Measurements from ENCODE around the gene ANKRD27. TPM values are rescaled to one million over a fixed set of nuclear protein-coding genes. Genes with fewer than 3 reads are reported as not detected.
"Not testable (repeated sequence)": the region's sequence is repeated elsewhere in the genome, so short reads cannot be mapped to it uniquely, and the experiment has no call there.

Gene ANKRD27
- total and polyA plus RNA-seq, 10 of the 15 experiments (the other 5 are each of a cell fraction or from before 2014, with no cell fraction given): 2.8 to 49.9 (median 28.5) TPM

GRCh38 chr19:32658075-32658474 lies 16.9 kb downstream of the ANKRD27 start:
- no peak overlapping the region for H3K4me2 ChIP-seq (ENCODE audit: control insufficient read depth, insufficient read depth)
- H3K27me3 ChIP-seq (replicated peaks in 1 of 2; ENCODE audit: control insufficient read depth in 2 of 2, insufficient read depth in 2 of 2, low read length in 1 of 2): no peaks in the 10 kb centered on the region
- ChIA-PET CTCF (no interaction called here), POLR2A (no interaction called here), RAD21 (ENCODE audit: unreplicated experiment) (no interaction called here), SMC1A (ENCODE audit: uncharacterized antibody, unreplicated experiment) (no interaction called here)
- in situ Hi-C loops (cut with MboI): no loop called here
- no TSS peak for BruUV-seq (replicated peaks)
- TF ChIP-seq IRF5 (IDR thresholded peaks at IDR 0.05; ENCODE audit: borderline replicate concordance) (no peak), KAT2A (conservative IDR thresholded peaks at IDR 0.05; ENCODE audit: control insufficient read depth, low read depth, low read length) (no peak)
- no peak overlapping the region for H3K9ac ChIP-seq (ENCODE audit: control insufficient read depth, insufficient read depth, low read length)
- no peaks in the 10 kb centered on the region for H3K4me1 ChIP-seq (ENCODE audit: control insufficient read depth, insufficient read depth, low read length)
- intact Hi-C loops (cut with micrococcal nuclease; ENCODE audit: unreplicated experiment): no loop called here
- ATAC-seq (no peak), FAIRE-seq (no peak), DNase-seq (ENCODE audit: low read depth, low spot score) (no peak)
- no peak overlapping the region for H2AFZ ChIP-seq (ENCODE audit: control insufficient read depth, low read depth, low read length)
- WGBS (ENCODE audit: insufficient coverage, insufficient replicate concordance, low lambda C conversion rate, missing lambda C conversion rate): 96% methylated on average over 10 of the region's 10 CpGs
- H3K36me3 ChIP-seq (ENCODE audit: control insufficient read depth in 2 of 2, insufficient read depth in 2 of 2, low read length in 1 of 2): peaks cover 7 to 10% of the 10 kb centered on the region in 2 experiments; a peak in 3 of 4 replicates
- H3K9me3 ChIP-seq (replicated peaks; ENCODE audit: control insufficient read depth, insufficient read depth, low read length): no peaks in the 10 kb centered on the region
- no peak overlapping the region for H3K4me3 ChIP-seq
- H3K27ac ChIP-seq (ENCODE audit: control insufficient read depth, insufficient read depth): no peak overlapping the region
- no peaks in the 10 kb centered on the region for H4K20me1 ChIP-seq (ENCODE audit: control insufficient read depth, insufficient read depth)
- peaks cover 1% of the 10 kb centered on the region for H3K79me2 ChIP-seq (ENCODE audit: control insufficient read depth, insufficient read depth, low read length)

GRCh38 chr19:32656379-32656778 lies 18.6 kb downstream of the ANKRD27 start:
- H3K79me2 ChIP-seq (ENCODE audit: control insufficient read depth, insufficient read depth, low read length); ATAC-seq; intact Hi-C loops (cut with micrococcal nuclease; ENCODE audit: unreplicated experiment); H3K9ac ChIP-seq (ENCODE audit: control insufficient read depth, insufficient read depth, low read length); RAD21 ChIA-PET (ENCODE audit: unreplicated experiment); H3K9me3 ChIP-seq (replicated peaks; ENCODE audit: control insufficient read depth, insufficient read depth, low read length); H3K27me3 ChIP-seq (replicated peaks in 1 of 2; ENCODE audit: control insufficient read depth in 2 of 2, insufficient read depth in 2 of 2, low read length in 1 of 2); H3K27ac ChIP-seq (ENCODE audit: control insufficient read depth, insufficient read depth); H3K4me2 ChIP-seq (ENCODE audit: control insufficient read depth, insufficient read depth); H3K4me1 ChIP-seq (ENCODE audit: control insufficient read depth, insufficient read depth, low read length); FAIRE-seq; H2AFZ ChIP-seq (ENCODE audit: control insufficient read depth, low read depth, low read length); H3K4me3 ChIP-seq; DNase-seq (ENCODE audit: low read depth, low spot score); H4K20me1 ChIP-seq (ENCODE audit: control insufficient read depth, insufficient read depth); CTCF ChIA-PET; BruUV-seq (replicated peaks); in situ Hi-C loops (cut with MboI): not testable (repeated sequence)
- POLR2A ChIA-PET: interaction anchor here (0.7 kb wide), 2 partner anchors 21 to 960 kb away, joined by 4 to 5 read pairs; no protein-coding TSS in a partner anchor
- H3K36me3 ChIP-seq (ENCODE audit: control insufficient read depth in 2 of 2, insufficient read depth in 2 of 2, low read length in 1 of 2): peaks cover 7 to 11% of the 10 kb centered on the region in 2 experiments; a peak in 3 of 4 replicates
- SMC1A ChIA-PET (ENCODE audit: uncharacterized antibody, unreplicated experiment): interaction anchor here (0.6 kb wide), 1 partner anchor 191 kb away, joined by 5 read pairs; no protein-coding TSS in a partner anchor
- WGBS (ENCODE audit: insufficient coverage, insufficient replicate concordance, low lambda C conversion rate, missing lambda C conversion rate): over 99% methylated on average over 8 of the region's 8 CpGs

Data from GM12878 (cell line).